ENCODE data around the gene DHX15. TPM values are rescaled to one million over a fixed set of nuclear protein-coding genes. Genes with fewer than 3 reads are reported as not detected.

Gene DHX15
- total and polyA plus RNA-seq, 10 of the 15 experiments (the other 5 are each of a cell fraction or from before 2014, with no cell fraction given) = 166 to 269 (median 184) TPM

GRCh38 chr4:24511371-24512063, 72.8 kb downstream of the DHX15 start (continued):
- TF ChIP-seq CTCF (IDR thresholded peaks at IDR 0.05 in 2 of 3, conservative IDR thresholded peaks at IDR 0.05 in 1 of 3; ENCODE audit: control insufficient read depth in 2 of 3, extremely low read depth in 1 of 3, insufficient read depth in 1 of 3, low read depth in 3 of 3, low read length in 3 of 3) (no peak), CHD1 (IDR thresholded peaks at IDR 0.05; ENCODE audit: low read depth, low read length) (no peak), HDGF (IDR thresholded peaks at IDR 0.05) (no peak), EED (IDR thresholded peaks at IDR 0.05; ENCODE audit: low read depth) (no peak)

GRCh38 chr4:24510091-24510490, 74.3 kb downstream of the DHX15 start:
- FAIRE-seq (no peak), ATAC-seq (no peak), DNase-seq (ENCODE audit: low read depth, low spot score) (no peak)
- H3K4me1 ChIP-seq (ENCODE audit: control insufficient read depth, insufficient read depth, low read length) = no peaks in the 10 kb centered on the region
- H3K9me3 ChIP-seq (replicated peaks; ENCODE audit: control insufficient read depth, insufficient read depth, low read length) = no peaks in the 10 kb centered on the region
- ChIA-PET CTCF (no interaction called here), RAD21 (ENCODE audit: unreplicated experiment) (no interaction called here), SMC1A (ENCODE audit: uncharacterized antibody, unreplicated experiment) (interaction anchor here (0.6 kb wide), 1 partner anchor 45 kb away, joined by 3 read pairs; no protein-coding TSS in a partner anchor), POLR2A (no interaction called here)
- no peak overlapping the region for H3K27ac ChIP-seq (ENCODE audit: control insufficient read depth, insufficient read depth)
- 84% methylated on average over 5 of the region's 5 CpGs for WGBS (ENCODE audit: insufficient coverage, insufficient replicate concordance, low lambda C conversion rate, missing lambda C conversion rate)
- no peaks in the 10 kb centered on the region for H3K36me3 ChIP-seq (ENCODE audit: control insufficient read depth in 2 of 2, insufficient read depth in 2 of 2, low read length in 1 of 2)
- no peak overlapping the region for H3K4me2 ChIP-seq (ENCODE audit: control insufficient read depth, insufficient read depth)
- H3K79me2 ChIP-seq (ENCODE audit: control insufficient read depth, insufficient read depth, low read length) = no peaks in the 10 kb centered on the region
- in situ Hi-C loops (cut with MboI) (no loop called here), intact Hi-C loops (cut with micrococcal nuclease; ENCODE audit: unreplicated experiment) (no loop called here)
- no TSS peak for BruUV-seq (replicated peaks)
- H3K4me3 ChIP-seq = no peak overlapping the region
- no peak overlapping the region for H2AFZ ChIP-seq (ENCODE audit: control insufficient read depth, low read depth, low read length)
- H4K20me1 ChIP-seq (ENCODE audit: control insufficient read depth, insufficient read depth) = no peaks in the 10 kb centered on the region
- H3K9ac ChIP-seq (ENCODE audit: control insufficient read depth, insufficient read depth, low read length) = no peak overlapping the region
- no peaks in the 10 kb centered on the region for H3K27me3 ChIP-seq (replicated peaks in 1 of 2; ENCODE audit: control insufficient read depth in 2 of 2, insufficient read depth in 2 of 2, low read length in 1 of 2)
- TF ChIP-seq HSF1 (IDR thresholded peaks at IDR 0.05; ENCODE audit: low read depth, low read length) = no peak
- no peak for TF ChIP-seq RCOR1 (conservative IDR thresholded peaks at IDR 0.05; ENCODE audit: low read depth, low read length)
- no peak for TF ChIP-seq CEBPZ (IDR thresholded peaks at IDR 0.05; ENCODE audit: low read depth, low read length)
- TF ChIP-seq MEF2B (IDR thresholded peaks at IDR 0.05; ENCODE audit: partially characterized antibody, poor library complexity, severe bottlenecking) = no peak
- TF ChIP-seq IRF3 (IDR thresholded peaks at IDR 0.05) = no peak
- no peak for TF ChIP-seq YBX1 (IDR thresholded peaks at IDR 0.05)
- TF ChIP-seq TARDBP (IDR thresholded peaks at IDR 0.05; ENCODE audit: borderline replicate concordance) = no peak
- TF ChIP-seq ZZZ3 (IDR thresholded peaks at IDR 0.05; ENCODE audit: control insufficient read depth, insufficient read length, low read depth) = no peak
- no peak for TF ChIP-seq ASH2L (IDR thresholded peaks at IDR 0.05; ENCODE audit: borderline replicate concordance, low read depth)
- no peak for TF ChIP-seq GABPA (IDR thresholded peaks at IDR 0.05; ENCODE audit: low read depth)
- no peak for TF ChIP-seq IKZF2 (IDR thresholded peaks at IDR 0.05)
- TF ChIP-seq SRF (IDR thresholded peaks at IDR 0.05; ENCODE audit: low read depth in 2 of 2, low read length in 2 of 2) = no peak
